Keratinocyte (primary cell): ENCODE measurements around the gene HLA-F. TPM values are rescaled to one million over a fixed set of nuclear protein-coding genes. Genes with fewer than 3 reads are reported as not detected.
A peak's percentile ranks its signal among the peaks of the same experiment; 100 is the strongest.

Source experiments
- DNase-seq: peaks from one replicate; pipeline ENCODE4 v3.0.0-alpha.2; 2011; ENCODE audit warnings: low read depth, missing footprints, low spot score
- FAIRE-seq: peaks from 2 replicates; lab custom pipeline; 2011; peaks lifted over from hg19 to GRCh38; lab: Jason Lieb, UNC
- H2AFZ ChIP-seq: 2 replicates; pipeline ENCODE4 v1.6.0; 2012; ENCODE audit warnings: low read length, control low read depth, inconsistent platforms; ENCODE audit not compliant: control insufficient read depth
- H3K27ac ChIP-seq: 2 replicates; pipeline ENCODE4 v1.5.1; 2011; ENCODE audit warnings: low read length; ENCODE audit not compliant: control insufficient read depth, insufficient read depth
- H3K27me3 ChIP-seq: 3 replicates; pipeline ENCODE4 v1.6.0; 2011; ENCODE audit warnings: low read length; ENCODE audit not compliant: control insufficient read depth, insufficient read depth; ENCODE audit errors: extremely low read depth
- H3K36me3 ChIP-seq, 2 experiments: 2 replicates in 1 of 2; 3 replicates in 1 of 2; pipeline ENCODE4 v1.5.1; 2011; ENCODE audit warnings: low read length in 2 of 2, mild to moderate bottlenecking in 1 of 2; ENCODE audit not compliant: control insufficient read depth in 2 of 2, insufficient read depth in 2 of 2; ENCODE audit errors: extremely low read depth in 1 of 2
- H3K4me1 ChIP-seq: 3 replicates; pipeline ENCODE4 v1.5.1; 2011; ENCODE audit warnings: low read length; ENCODE audit not compliant: control insufficient read depth, insufficient read depth; ENCODE audit errors: extremely low read depth
- H3K4me2 ChIP-seq: 3 replicates; pipeline ENCODE4 v1.6.0; 2011; ENCODE audit warnings: low read depth, low read length; ENCODE audit not compliant: control insufficient read depth, insufficient read depth; ENCODE audit errors: extremely low read depth
- H3K4me3 ChIP-seq, 3 experiments: fragments of 200-600 bp in 1 of 3; sonication (generic) in 1 of 3; 2 replicates in 2 of 3; 3 replicates in 1 of 3; pipeline ENCODE4 v1.5.1; 2011 to 2016; ENCODE audit warnings: low read length in 3 of 3, mild to moderate bottlenecking in 3 of 3, control low read depth in 2 of 3, inconsistent platforms in 1 of 3, low read depth in 1 of 3, mixed read lengths in 1 of 3, mixed run types in 1 of 3, moderate library complexity in 1 of 3; ENCODE audit not compliant: control insufficient read depth in 2 of 3, insufficient read depth in 2 of 3; ENCODE audit errors: extremely low read depth in 1 of 3
- H3K79me2 ChIP-seq: 2 replicates; pipeline ENCODE4 v1.6.0; 2012; ENCODE audit warnings: low read length; ENCODE audit not compliant: control insufficient read depth, insufficient read depth
- H3K9ac ChIP-seq: 3 replicates; pipeline ENCODE4 v1.6.0; 2011; ENCODE audit warnings: low read length; ENCODE audit not compliant: control insufficient read depth, insufficient read depth; ENCODE audit errors: extremely low read depth
- H3K9me1 ChIP-seq: 3 replicates; pipeline ENCODE4 v1.6.0; 2011; ENCODE audit warnings: low read length; ENCODE audit not compliant: control insufficient read depth, insufficient read depth; ENCODE audit errors: extremely low read depth
- H3K9me3 ChIP-seq: 2 replicates; pipeline ENCODE4 v1.5.1; 2012; ENCODE audit warnings: low read depth, low read length; ENCODE audit not compliant: control insufficient read depth
- H4K20me1 ChIP-seq: 3 replicates; pipeline ENCODE4 v1.6.0; 2011; ENCODE audit warnings: low read length; ENCODE audit not compliant: control insufficient read depth, insufficient read depth; ENCODE audit errors: extremely low read depth
- EZH2 ChIP-seq: IDR thresholded peaks from one replicate; pipeline ENCODE4 v1.6.1; 2012; ENCODE audit warnings: inconsistent platforms, mild to moderate bottlenecking, low read length, moderate library complexity
- dilution Hi-C: fragments of 300-500 bp; cut with MboI; formaldehyde crosslinking; loops from one replicate; pipeline ENCODE4 v1.7.0; 2020; ENCODE audit warnings: low sequenced_read_pairs; ENCODE audit not compliant: extremely low pct_ligation_motif_present
- polyA plus RNA-seq, 5 experiments: library from polyadenylated mRNA; depleted of rRNA in 3 of 5; stranded (reverse) in 3 of 5; stranded (forward) in 1 of 5; unstranded in 1 of 5; fragments of >200 nt; gene quantifications; 1 replicate in 1 of 5; 2 replicates in 3 of 5; 3 replicates in 1 of 5; pipeline versions ENCODE4 v1.2.1 to v1.2.3, GENCODE V29; 2011 to 2012; ENCODE audit warnings: missing spikeins in 2 of 5, low read depth in 1 of 5, low replicate concordance in 1 of 5
- TF ChIP-seq, protein P1 (sequence below), 3 experiments: IDR thresholded peaks in 1 of 3; conservative IDR thresholded peaks in 1 of 3; optimal IDR thresholded peaks in 1 of 3; 2 replicates in 2 of 3; 3 replicates in 1 of 3; pipeline versions ENCODE3 to v1.5.1; 2011; ENCODE audit warnings: low read length in 3 of 3, mild to moderate bottlenecking in 3 of 3, moderate library complexity in 2 of 3, control low read depth in 1 of 3, inconsistent platforms in 1 of 3; ENCODE audit not compliant: insufficient read depth in 2 of 3; ENCODE audit errors: extremely low read depth in 1 of 3

HLA-F gene
- polyA plus RNA-seq, 1 donor (not counting 4 experiments of a cell fraction or from before 2014, with no cell fraction given), result 36.2 TPM

DNA sequence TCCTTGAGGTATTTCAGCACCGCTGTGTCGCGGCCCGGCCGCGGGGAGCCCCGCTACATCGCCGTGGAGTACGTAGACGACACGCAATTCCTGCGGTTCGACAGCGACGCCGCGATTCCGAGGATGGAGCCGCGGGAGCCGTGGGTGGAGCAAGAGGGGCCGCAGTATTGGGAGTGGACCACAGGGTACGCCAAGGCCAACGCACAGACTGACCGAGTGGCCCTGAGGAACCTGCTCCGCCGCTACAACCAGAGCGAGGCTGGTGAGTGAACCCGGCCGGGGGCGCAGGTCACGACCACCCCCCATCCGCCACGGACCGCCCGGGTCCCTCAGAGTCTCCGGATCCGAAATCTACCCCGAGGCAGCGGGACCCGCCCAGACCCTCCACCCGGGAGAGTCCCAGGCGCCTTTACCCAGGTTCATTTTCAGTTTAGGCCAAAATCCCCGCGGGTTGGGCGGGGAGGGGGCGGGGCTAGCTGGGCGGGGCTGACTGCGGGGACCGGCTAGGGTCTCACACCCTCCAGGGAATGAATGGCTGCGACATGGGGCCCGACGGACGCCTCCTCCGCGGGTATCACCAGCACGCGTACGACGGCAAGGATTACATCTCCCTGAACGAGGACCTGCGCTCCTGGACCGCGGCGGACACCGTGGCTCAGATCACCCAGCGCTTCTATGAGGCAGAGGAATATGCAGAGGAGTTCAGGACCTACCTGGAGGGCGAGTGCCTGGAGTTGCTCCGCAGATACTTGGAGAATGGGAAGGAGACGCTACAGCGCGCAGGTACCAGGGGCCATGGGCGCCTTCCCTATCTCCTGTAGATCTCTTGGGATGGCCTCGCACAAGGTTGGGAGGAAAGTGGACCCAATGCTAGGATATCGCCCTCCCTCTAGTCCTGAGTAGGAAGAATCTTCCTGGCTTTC, 693 bp downstream of the HLA-F start:
- Histone ChIP-seq H3K27me3 (no peaks in the 10 kb centered on the region), H3K36me3 (peaks cover 3 to 14% of the 10 kb centered on the region in 2 experiments), H3K4me3 (peak overlapping the region; percentile 77 to 92 (median 79)), H4K20me1 (no peaks in the 10 kb centered on the region), H3K9me3 (no peaks in the 10 kb centered on the region), H3K4me2 (peak overlapping the region; percentile 85), H3K9me1 (no peaks in the 10 kb centered on the region), H2AFZ (peak overlapping the region; percentile 93), H3K79me2 (peaks cover 6% of the 10 kb centered on the region), H3K9ac (peak overlapping the region; percentile 88), H3K4me1 (peaks cover 8% of the 10 kb centered on the region), H3K27ac (peak overlapping the region; percentile 66)
- dilution Hi-C loops, result no loop called here
- TF ChIP-seq, protein P1, sequence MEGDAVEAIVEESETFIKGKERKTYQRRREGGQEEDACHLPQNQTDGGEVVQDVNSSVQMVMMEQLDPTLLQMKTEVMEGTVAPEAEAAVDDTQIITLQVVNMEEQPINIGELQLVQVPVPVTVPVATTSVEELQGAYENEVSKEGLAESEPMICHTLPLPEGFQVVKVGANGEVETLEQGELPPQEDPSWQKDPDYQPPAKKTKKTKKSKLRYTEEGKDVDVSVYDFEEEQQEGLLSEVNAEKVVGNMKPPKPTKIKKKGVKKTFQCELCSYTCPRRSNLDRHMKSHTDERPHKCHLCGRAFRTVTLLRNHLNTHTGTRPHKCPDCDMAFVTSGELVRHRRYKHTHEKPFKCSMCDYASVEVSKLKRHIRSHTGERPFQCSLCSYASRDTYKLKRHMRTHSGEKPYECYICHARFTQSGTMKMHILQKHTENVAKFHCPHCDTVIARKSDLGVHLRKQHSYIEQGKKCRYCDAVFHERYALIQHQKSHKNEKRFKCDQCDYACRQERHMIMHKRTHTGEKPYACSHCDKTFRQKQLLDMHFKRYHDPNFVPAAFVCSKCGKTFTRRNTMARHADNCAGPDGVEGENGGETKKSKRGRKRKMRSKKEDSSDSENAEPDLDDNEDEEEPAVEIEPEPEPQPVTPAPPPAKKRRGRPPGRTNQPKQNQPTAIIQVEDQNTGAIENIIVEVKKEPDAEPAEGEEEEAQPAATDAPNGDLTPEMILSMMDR (optimal IDR thresholded peaks at IDR 0.05 in 1 of 3, IDR thresholded peaks at IDR 0.05 in 1 of 3, conservative IDR thresholded peaks at IDR 0.05 in 1 of 3; ENCODE audit: extremely low read depth in 1 of 3, insufficient read depth in 2 of 3, low read length in 3 of 3), result no peak
- TF ChIP-seq EZH2, result no peak
- DNase-seq (no peak), FAIRE-seq (peak; percentile 13)

DNA sequence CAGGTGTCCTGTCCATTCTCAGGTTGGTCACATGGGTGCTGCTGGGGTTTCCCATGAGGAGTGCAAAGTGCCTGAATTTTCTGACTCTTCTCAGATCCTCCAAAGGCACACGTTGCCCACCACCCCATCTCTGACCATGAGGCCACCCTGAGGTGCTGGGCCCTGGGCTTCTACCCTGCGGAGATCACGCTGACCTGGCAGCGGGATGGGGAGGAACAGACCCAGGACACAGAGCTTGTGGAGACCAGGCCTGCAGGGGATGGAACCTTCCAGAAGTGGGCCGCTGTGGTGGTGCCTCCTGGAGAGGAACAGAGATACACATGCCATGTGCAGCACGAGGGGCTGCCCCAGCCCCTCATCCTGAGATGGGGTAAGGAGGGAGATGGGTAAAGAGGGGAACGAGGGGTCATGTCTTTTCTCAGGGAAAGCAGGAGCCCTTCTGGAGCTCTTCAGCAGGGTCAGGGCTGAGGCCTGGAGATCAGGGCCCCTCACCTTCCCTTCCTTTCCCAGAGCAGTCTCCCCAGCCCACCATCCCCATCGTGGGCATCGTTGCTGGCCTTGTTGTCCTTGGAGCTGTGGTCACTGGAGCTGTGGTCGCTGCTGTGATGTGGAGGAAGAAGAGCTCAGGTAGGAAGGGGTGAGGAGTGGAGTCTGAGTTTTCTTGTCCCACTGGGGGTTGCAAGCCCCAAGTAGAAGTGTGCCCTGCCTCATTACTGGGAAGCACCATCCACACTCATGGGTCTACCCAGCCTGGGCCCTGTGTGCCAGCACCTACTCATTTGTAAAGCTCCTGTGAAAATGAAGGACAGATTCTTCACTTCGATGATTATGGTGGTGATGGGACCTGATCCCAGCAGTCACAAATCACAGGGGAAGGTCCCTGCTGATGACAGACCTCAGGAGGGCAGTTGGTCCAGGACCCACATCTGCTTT, 2.0 kb downstream of the HLA-F start:
- TF ChIP-seq, protein P1 (optimal IDR thresholded peaks at IDR 0.05 in 1 of 3, IDR thresholded peaks at IDR 0.05 in 1 of 3, conservative IDR thresholded peaks at IDR 0.05 in 1 of 3; ENCODE audit: extremely low read depth in 1 of 3, insufficient read depth in 2 of 3, low read length in 3 of 3), result no peak
- no peak for TF ChIP-seq EZH2
- H3K27ac ChIP-seq, result no peak overlapping the region
- peaks cover 6% of the 10 kb centered on the region for H3K79me2 ChIP-seq
- no peak overlapping the region for H2AFZ ChIP-seq
- FAIRE-seq (no peak), DNase-seq (no peak)
- H4K20me1 ChIP-seq, result no peaks in the 10 kb centered on the region
- peaks cover 3 to 14% of the 10 kb centered on the region in 2 experiments for H3K36me3 ChIP-seq
- no peak overlapping the region for H3K4me3 ChIP-seq
- dilution Hi-C loops, result no loop called here
- H3K27me3 ChIP-seq, result no peaks in the 10 kb centered on the region
- H3K9me1 ChIP-seq, result no peaks in the 10 kb centered on the region
- H3K4me1 ChIP-seq, result peaks cover 8% of the 10 kb centered on the region
- H3K9ac ChIP-seq, result no peak overlapping the region
- H3K9me3 ChIP-seq, result no peaks in the 10 kb centered on the region
- no peak overlapping the region for H3K4me2 ChIP-seq
